Measurements from ENCODE around the gene NANOG. TPM values are rescaled to one million over a fixed set of nuclear protein-coding genes. Genes with fewer than 3 reads are reported as not detected.
A peak's percentile ranks its signal among the peaks of the same experiment; 100 is the strongest.
"Not testable (repeated sequence)": the region's sequence is repeated elsewhere in the genome, so short reads cannot be mapped to it uniquely, and the experiment has no call there.

NANOG gene
- total RNA-seq, 6 experiments from 2014 or later, result not detected

DNA sequence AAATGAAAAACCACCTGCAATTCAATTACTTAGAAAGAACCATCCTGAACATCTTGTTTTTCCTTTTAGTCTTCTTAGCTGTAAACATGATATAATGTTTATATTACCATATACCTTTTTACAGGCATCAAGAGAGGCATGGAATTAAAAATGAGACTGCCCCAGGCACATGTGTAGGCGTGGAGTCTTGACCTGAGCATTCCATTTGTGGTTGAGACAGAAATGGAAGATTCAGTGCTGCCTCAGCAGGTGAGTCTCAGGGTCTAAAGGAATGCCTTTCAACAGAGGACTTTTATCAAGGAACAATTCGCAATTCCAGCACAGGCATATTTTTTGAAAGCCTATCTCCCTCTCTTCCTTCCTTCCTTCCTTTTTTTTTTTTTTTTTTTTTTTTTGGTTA is 32.2 kb upstream of the NANOG start:
- Mint-ChIP-seq H3K27me3 (ENCODE audit: insufficient read depth) (no peaks in the 10 kb centered on the region; the same call in none of the 2 replicates), H3K36me3 (ENCODE audit: low read depth) (no peaks in the 10 kb centered on the region), H3K4me3 (no peak overlapping the region), H3K27ac (no peak overlapping the region), H3K4me1 (ENCODE audit: low read depth) (no peaks in the 10 kb centered on the region), H3K9me3 (no peaks in the 10 kb centered on the region)
- DNase-seq, result no peak
- TF ChIP-seq, protein P1, sequence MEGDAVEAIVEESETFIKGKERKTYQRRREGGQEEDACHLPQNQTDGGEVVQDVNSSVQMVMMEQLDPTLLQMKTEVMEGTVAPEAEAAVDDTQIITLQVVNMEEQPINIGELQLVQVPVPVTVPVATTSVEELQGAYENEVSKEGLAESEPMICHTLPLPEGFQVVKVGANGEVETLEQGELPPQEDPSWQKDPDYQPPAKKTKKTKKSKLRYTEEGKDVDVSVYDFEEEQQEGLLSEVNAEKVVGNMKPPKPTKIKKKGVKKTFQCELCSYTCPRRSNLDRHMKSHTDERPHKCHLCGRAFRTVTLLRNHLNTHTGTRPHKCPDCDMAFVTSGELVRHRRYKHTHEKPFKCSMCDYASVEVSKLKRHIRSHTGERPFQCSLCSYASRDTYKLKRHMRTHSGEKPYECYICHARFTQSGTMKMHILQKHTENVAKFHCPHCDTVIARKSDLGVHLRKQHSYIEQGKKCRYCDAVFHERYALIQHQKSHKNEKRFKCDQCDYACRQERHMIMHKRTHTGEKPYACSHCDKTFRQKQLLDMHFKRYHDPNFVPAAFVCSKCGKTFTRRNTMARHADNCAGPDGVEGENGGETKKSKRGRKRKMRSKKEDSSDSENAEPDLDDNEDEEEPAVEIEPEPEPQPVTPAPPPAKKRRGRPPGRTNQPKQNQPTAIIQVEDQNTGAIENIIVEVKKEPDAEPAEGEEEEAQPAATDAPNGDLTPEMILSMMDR (IDR thresholded peaks at IDR 0.05), result no peak

DNA sequence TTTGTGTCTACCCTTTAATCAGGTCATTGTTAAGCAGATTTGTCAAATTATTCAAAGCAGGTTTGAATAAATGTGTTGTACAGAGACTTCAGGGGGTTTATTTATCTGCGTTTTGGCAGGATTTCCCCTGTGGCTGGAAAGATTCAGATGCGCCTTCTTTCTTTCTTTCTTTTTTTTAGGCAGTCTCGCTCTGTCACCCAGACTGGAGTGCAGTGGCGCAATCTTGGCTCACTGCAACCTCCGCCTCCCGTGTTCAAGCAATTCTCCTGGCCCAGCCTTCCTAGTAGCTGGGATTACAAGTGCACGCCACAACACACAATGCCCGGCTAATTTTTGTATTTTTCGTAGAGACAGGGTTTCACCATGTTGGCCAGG is 30.4 kb upstream of the NANOG start:
- H3K27ac Mint-ChIP-seq, result no peak overlapping the region
- H3K4me3 Mint-ChIP-seq, result no peak overlapping the region
- DNase-seq, result no peak

DNA sequence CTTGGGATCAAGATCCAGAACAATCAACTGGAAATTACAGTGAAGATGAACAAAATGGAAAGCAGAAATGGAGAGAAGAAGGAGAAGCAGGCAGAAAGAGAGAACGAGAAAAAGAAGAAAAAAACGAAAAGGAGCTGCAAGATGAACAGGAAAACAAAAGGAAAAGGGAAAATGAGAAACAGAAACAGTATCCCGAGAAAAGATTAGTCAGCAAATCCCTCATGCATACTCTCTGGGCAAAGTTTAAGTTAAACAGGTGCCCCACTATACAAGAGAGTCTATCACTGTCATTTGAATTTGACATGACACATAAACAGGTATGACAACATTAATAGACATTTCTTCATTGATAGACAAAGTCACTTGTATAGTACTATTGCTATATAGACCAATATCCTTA is 19.2 kb upstream of the NANOG start:
- no peaks in the 10 kb centered on the region for H3K27me3 Mint-ChIP-seq (ENCODE audit: insufficient read depth)
- no peaks in the 10 kb centered on the region for H3K36me3 Mint-ChIP-seq (ENCODE audit: low read depth)
- TF ChIP-seq, protein P1 (IDR thresholded peaks at IDR 0.05), result no peak
- no peak for DNase-seq
- H3K27ac Mint-ChIP-seq, result no peak overlapping the region
- peak overlapping the region; percentile 14; the same call in 1 of the 2 replicates for H3K4me3 Mint-ChIP-seq
- H3K9me3 Mint-ChIP-seq, result no peaks in the 10 kb centered on the region; the same call in 1 of the 2 replicates
- H3K4me1 Mint-ChIP-seq (ENCODE audit: low read depth), result no peaks in the 10 kb centered on the region

More for the DNA sequence above, 30.4 kb upstream of the NANOG start:
- TF ChIP-seq, protein P1 (IDR thresholded peaks at IDR 0.05), result no peak
- no peaks in the 10 kb centered on the region for H3K36me3 Mint-ChIP-seq (ENCODE audit: low read depth)
- H3K27me3 Mint-ChIP-seq (ENCODE audit: insufficient read depth), result peaks cover 4% of the 10 kb centered on the region
- H3K4me1 Mint-ChIP-seq (ENCODE audit: low read depth), result no peaks in the 10 kb centered on the region
- peaks cover 4% of the 10 kb centered on the region; the same call in 1 of the 2 replicates for H3K9me3 Mint-ChIP-seq

DNA sequence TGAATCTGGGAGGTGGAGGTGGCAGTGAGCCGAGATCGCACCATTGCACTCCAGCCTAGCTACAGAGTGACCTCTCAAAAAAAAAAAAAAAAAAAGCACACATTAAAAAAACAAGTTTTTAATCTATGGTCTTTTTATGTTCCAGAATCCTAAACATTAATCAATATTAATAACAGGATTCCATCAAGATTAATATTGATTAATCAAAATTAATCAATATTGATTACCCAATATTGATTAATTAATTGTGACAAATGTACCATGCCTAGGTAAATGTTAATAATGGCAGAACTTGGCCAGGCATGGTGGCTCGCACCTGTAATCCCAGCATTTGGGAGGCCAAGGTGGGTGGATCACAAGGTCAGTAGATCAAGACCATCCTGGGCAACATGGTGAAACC is 7.9 kb upstream of the NANOG start:
- H3K36me3 Mint-ChIP-seq (ENCODE audit: low read depth), result no peaks in the 10 kb centered on the region
- H3K27ac Mint-ChIP-seq, result no peak overlapping the region
- TF ChIP-seq, protein P1 (IDR thresholded peaks at IDR 0.05), result no peak
- DNase-seq, result no peak
- H3K4me1 Mint-ChIP-seq (ENCODE audit: low read depth), result no peaks in the 10 kb centered on the region
- no peak overlapping the region for H3K4me3 Mint-ChIP-seq
- H3K9me3 Mint-ChIP-seq, result no peaks in the 10 kb centered on the region
- peaks cover 11% of the 10 kb centered on the region for H3K27me3 Mint-ChIP-seq (ENCODE audit: insufficient read depth)

DNA sequence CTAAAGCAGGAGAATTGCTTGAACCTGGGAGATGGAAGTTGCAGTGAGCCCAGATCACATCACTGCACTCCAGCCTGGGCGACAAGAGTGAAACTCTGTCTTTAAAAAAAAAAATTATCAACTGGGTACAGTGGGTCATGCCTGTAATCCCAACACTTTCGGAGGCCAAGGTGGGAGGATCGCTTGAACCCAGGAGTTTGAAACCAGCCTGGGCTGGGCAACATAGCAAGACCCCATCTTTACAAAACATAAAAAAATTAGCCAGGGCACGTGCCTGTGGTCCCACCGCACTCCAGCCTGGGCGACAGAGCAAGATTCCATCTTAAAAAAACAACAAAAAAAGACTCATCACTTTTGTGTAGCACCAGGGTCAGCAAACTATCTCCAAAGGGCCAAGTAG is 7.1 kb upstream of the NANOG start:
- no peak for DNase-seq
- TF ChIP-seq, protein P1 (IDR thresholded peaks at IDR 0.05), result no peak
- H3K4me1 Mint-ChIP-seq (ENCODE audit: low read depth), result no peaks in the 10 kb centered on the region
- no peak overlapping the region for H3K4me3 Mint-ChIP-seq
- H3K27ac Mint-ChIP-seq, result no peak overlapping the region
- no peaks in the 10 kb centered on the region for H3K9me3 Mint-ChIP-seq
- H3K36me3 Mint-ChIP-seq (ENCODE audit: low read depth), result no peaks in the 10 kb centered on the region
- H3K27me3 Mint-ChIP-seq (ENCODE audit: insufficient read depth), result peaks cover 16% of the 10 kb centered on the region

DNA sequence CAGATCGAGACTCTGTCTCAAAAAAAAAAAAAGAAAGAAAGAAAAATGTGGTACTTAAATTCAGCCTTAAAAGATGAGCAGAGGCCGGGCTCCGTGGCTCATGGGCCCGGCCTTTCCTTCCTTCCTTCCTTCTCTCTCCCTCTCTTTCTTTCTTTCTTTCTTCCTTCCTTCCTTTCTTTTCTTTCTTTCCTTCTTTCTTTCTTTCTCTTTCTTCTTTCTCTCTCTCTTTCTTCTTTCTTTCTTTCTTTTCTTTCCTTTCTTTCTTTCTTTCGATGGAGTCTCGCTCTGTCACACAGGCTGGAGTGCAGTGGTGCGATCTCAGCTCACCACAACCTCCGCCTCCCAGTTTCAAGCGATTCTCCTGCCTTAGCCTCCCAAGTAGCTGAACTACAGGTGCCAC is 5.8 kb upstream of the NANOG start:
- not testable (repeated sequence) for H3K27ac Mint-ChIP-seq; DNase-seq; H3K4me3 Mint-ChIP-seq; H3K36me3 Mint-ChIP-seq (ENCODE audit: low read depth); H3K4me1 Mint-ChIP-seq (ENCODE audit: low read depth); H3K9me3 Mint-ChIP-seq
- H3K27me3 Mint-ChIP-seq (ENCODE audit: insufficient read depth), result peaks cover 24% of the 10 kb centered on the region

Data from HFFc6 (cell line).